GM19463 (cell line): ENCODE results near the gene GPX4.

Source experiments
- ATAC-seq: cut with Tn5 transposase; IDR thresholded peaks from one replicate; pipeline ENCODE4 v1.9.1; 2021; ENCODE audit warnings: mild to moderate bottlenecking, moderate library complexity; ENCODE audit not compliant: unreplicated experiment

GPX4 gene

GRCh38 chr19:1084024-1084868, 19.5 kb upstream of the GPX4 start:
- ATAC-seq: no peak

- ATAC-seq: no peak
Measured at GRCh38 chr19:1085053-1085658, 18.6 kb upstream of the GPX4 start.

DNA sequence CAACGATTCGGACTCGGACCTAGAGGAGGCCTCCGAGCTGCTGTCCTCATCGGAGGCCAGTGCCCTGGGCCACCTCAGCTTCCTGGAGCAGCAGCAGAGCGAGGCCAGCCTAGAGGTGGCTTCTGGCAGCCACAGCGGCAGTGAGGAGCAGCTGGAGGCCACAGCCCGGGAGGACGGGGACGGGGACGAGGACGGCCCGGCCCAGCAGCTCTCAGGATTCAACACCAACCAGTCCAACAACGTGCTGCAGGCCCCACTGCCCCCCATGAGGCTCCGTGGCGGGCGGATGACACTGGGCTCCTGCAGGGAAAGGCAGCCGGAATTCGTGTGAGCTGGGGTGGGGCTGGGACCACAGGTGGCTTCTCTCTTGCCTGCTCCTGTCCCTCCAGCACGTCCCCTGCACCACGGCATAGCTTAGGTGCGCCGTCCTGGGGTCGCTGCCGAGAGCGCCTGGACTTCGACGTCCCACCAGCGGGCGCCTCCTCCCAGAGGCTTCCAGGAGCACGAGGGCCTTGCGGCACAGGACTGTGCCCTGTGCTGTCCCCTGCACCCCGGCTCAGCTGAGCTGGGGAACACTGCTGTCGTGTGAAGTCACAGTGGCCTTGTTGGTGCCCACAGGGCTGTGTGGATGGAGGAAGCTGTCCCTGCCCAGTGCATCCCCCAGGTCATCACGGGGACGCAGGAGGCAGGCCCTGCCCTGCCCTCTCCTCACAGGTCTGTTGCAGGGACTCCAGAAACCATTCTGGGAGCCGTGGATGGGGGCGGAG, 17.9 kb upstream of the GPX4 start:
- no peak for ATAC-seq

DNA sequence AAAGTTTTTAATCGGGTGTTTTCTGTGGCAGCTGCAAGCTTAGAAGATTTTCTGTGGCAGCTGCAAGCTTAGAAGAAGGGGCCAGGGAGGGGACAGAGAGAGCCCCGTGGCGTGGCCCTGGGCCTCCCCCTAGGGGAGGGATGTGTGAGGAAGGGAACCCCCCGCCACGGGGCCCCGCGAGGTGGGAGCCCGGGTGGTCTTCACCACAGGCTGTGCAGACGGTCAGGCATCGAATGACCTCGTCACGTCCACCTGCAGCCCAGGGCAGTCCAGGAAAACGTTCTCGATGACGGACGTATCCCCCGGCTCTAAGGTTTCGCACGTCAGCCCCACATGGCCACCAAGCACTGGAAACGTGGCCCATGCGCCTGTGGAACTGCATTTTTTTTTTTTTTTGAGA, 17.2 kb upstream of the GPX4 start:
- no peak for ATAC-seq

- ATAC-seq: no peak
Measured at GRCh38 chr19:1087813-1088415, 15.9 kb upstream of the GPX4 start.

DNA sequence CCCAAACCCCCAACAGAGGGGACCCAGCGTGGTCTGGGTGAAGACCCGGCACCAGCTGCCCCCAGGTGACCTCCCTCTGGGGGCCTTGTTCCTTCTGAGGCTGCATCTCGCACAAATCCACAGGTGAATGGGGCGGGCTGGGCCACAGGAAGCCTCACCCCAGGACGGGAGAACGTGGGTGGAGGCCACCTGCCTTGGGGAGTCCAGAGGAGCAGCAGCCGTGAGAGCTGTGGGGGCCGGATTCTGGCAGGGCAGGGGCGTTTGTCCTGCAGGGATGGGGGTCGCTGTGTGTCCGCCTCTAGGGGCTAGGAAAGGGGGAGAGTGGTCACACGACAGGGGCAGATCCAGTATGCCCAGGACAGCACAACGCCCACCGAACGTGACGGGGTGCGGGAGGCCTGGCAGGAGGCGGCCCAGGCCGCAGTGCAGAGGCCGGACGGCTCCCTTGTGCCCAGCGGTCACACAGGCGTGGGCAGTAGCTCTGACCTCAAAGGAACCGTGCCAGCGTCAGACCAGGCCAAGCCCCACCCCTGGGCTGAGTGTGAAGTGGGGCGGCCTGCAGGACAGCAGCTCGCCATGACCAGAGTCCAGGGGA, 15.3 kb upstream of the GPX4 start:
- no peak for ATAC-seq

GRCh38 chr19:1089126-1089771, 14.5 kb upstream of the GPX4 start:
- no peak for ATAC-seq

DNA sequence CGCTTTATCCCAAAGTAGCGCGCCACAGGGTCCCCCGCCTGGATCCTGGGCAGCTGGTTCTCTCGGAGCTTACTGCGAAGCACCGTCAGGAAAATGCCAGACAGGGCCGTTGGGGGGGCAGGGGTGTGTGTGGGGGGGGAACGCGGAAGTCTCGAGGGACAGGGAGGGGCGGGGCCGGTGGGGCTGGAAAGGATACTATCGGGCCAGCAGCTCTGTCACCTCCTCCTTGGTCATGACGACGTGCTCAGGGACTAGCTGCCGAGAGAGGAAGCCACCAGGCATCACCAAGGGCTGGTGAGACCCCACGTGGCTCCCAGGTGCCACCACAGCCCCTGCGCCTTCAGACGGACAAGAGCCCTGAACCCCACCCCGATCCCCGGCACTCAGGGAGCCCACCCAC, 13.9 kb upstream of the GPX4 start:
- ATAC-seq: no peak

- ATAC-seq: no peak
Measured at GRCh38 chr19:1090731-1091543, 12.9 kb upstream of the GPX4 start.

- no peak for ATAC-seq
Measured at GRCh38 chr19:1091544-1092175, 12.1 kb upstream of the GPX4 start.

DNA sequence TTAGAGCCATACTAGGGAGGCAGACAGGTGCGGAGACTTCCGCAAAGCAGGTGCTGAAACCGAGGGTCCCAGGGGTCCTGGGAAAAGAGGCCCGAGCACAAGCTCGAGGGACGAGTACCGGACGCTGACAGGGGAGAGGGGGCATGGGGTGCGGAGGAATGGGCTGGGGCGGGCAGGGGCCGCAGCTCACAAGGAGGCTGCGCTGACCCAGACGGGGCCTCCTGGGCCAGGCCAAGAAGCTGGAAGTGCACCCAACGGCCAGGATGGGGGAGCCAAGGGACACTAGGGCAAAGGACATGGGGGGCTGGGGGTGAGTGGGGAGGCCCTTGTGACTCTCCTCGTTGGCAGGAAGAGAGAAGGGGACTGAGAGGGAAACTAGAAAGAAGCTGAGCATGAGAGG, 10.5 kb upstream of the GPX4 start:
- ATAC-seq: no peak

GRCh38 chr19:1093811-1094553, 9.8 kb upstream of the GPX4 start:
- ATAC-seq: no peak

DNA sequence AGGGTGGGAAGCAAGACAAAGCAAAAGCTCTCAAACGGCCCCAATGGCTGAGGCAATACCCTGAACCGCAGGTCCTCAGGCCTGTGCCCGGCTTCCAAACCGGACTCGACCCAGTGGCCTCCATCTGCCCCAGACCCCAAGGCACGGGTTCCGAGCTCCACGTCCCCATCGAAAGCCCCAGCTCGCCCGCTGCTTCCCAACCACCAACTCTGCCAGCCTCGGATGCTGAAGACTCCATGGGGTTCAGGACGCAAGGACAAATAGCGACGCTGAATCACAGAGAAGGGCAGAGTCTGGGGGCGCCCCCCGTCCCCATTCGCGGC, 9.2 kb upstream of the GPX4 start:
- ATAC-seq: no peak

DNA sequence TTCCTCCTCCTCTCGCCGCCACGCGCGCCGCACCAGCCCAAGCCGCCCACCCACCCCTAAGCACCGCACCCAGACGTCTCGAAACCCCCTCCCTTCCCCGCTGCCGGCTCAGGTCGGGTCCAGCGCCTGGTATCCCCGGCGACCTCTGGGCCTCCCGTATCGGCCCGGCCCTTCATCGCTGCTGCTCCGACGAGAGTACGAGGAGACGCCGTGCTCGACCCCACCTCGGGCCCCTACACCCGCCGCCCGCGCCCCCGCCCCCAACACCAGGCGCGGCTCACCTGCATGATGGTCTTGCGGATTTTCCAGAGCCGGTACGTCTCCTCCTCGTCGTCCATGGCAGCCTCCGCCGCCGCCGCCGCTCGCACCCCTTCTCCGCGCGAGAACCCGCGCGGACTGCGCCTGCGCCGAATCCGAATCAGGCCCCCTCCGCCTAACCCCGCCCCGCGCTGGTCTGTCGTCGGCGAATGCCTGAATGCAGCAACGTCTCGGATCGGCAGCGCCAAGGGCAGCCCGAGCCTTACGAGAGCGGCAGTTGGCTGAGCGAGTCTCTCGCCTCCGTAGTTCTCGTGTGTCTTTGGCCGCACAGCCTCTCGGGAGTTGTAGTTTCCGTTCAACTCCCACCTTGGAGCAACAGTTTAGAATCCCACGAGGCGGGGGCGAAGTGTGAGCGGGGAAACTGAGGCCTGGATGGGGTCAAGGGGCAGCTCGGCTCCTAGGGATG, 8.7 kb upstream of the GPX4 start, which contains the start of gene POLR2E:
TSS of gene POLR2E (minus strand) at position 398 of the 724 bp plus-strand sequence. CDS start at position 338, 60 bp downstream.
- ATAC-seq: peak; percentile 84

DNA sequence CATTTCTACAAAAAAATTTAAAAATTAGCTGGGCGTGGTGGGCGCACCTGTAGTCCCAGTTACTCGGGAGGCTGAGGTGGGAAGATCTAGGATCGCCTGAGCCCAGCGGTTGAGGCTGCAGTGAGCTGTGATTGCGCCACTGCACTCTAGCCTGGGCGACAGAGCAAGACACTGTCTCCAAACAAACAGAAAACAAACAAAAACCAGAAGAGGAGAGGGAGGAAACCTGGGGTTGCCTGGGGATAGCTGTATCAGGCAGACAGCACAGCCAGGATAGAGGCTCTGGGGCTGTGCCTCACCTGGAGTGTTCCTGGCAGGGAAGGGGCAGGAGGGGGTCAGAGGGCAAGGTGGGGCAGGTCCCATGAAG, 6.0 kb upstream of the GPX4 start:
- ATAC-seq: no peak

DNA sequence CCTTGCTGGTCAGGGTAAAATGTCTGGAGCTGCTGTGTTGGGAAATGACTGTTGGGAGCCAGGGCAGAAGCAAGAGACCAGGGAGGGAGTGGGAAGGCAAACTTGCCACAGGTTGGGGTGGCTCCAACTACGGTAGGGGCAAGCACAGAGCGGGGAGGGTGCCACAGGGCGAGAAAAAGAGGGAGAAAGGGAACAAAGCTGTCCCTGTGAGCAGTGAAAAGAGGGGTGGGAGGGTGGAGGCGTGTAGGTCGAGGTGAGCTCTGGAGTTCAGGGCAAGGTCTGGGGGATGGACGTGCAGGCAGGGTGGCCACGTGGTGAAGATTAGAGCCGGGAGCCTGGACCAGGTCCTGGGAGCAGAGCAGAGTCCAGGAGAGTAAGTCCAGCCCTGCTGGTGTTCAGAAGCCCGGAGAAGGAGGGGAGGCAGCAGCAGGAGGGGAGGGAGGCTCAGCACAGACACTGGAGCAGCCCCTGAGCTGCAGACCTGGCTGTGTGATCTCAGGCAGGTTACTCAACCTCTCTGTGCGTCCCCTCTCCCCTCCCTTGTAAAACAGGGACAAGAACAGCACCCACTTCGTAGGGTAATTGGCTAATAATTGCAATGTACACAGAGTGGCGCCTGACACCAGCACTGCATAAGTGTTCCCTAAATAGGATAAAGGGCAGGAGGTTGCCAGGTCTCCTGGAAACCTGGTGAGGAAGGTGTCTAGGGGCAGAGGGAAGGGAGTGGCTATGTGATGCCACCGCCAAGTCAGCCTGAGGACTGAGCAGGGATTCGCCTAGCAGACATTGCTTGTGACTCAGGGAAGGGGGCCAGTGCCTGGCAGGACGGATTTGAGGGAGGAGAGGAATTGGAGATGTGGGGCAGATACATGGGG, 5.4 kb upstream of the GPX4 start:
- ATAC-seq: no peak

DNA sequence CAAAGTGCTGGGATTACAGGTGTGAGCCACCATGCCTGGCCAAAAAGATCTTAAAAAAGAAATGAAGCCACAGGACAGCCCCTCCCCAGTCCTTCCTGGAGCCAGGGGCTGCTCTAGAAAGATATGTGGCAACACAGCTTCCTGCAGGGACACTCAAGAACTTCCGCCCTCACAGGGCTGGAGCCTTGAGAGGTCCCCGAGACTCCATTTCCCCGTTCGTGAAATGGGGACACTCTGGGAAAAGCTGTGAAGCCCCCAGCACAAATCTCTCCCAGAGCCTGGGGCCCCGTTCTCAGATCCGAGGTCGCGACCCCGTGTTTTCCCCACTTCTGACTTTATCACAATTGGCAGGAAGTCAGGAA, 2.5 kb upstream of the GPX4 start:
- no peak for ATAC-seq
